GM21515 (cell line): ENCODE results near the gene DPPA3.
"Not testable (repeated sequence)": the region's sequence is repeated elsewhere in the genome, so short reads cannot be mapped to it uniquely, and the experiment has no call there.

Experiments used
- ATAC-seq: cut with Tn5 transposase; IDR thresholded peaks from one replicate; pipeline ENCODE4 v1.9.1; 2021; ENCODE audit not compliant: unreplicated experiment

Gene DPPA3

DNA sequence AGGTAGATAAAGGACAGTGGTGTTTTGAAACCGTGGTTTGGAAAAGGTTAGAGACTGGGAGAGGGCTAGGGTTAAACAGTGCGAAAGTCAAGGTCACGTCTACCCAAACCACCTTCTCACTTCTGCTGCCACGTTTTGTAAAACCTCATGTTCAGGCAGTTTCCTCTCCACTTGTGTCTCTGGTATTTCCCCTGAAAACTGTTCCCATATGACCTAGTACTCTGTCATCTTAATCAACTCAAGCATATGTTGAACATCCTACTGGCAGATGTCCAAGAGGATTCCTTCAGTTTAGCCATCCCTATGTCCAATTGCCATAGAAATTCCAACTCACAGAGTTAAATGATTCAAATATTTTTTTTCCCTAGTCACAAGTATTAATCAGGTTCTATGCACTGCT lies 18.5 kb downstream of the DPPA3 start:
- no peak for ATAC-seq

DNA sequence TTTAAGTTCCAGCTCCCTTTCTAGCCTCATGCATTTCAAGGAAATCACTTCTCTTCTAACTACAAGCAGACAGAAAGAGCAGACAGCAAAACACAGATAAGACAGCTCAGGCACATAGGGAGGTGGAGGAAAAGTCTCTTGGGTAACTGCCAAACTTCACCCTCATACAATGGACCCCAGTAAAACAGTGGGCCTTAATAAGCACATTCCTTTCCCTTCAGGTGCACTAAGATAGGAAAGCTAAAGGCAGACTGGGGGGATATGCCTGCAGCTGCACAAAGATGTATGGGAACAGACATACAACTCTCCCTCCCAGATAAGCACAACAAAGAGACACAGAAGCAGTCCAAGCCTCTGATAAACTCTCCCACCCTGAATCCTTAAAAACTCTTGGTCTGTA lies 19.8 kb downstream of the DPPA3 start:
- ATAC-seq, result not testable (repeated sequence)

DNA sequence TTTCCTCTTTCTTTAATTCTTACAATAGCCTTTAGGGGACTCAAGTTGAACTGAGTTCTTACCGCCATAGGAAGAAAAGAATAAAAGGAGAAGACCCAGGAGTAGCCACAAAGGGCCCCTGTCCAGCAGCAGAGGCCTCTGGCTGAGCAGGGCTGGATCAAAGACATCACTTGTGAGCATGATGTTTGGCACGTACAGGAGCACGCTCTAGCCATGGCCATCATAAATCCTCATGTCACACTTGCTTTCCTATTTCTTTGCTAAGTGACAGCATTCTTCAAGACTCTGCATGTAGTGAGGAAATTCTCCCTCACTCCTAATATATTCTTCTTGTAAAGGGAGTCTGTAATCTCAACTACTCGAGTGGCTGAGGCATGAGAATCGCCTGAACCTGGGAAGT lies 20.3 kb downstream of the DPPA3 start:
- no peak for ATAC-seq

DNA sequence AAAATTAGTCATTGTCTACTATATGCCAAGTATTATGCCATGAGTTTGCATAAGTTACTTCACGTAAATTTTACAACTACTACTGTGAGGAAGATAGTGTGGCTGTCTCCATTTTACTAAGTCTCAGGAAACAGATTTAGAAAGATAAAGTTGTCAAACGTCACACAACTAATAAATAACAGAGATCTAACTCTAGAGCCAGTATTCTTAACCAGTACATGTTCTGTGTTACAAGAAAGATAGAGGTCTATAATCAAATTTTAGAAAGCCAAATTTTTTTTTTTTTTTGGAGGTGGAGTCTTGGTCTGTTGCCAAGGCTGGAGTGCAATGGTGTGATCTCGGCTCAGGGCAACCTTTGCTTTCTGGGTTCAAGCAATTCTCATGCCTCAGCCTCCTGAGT lies 21.8 kb downstream of the DPPA3 start:
- no peak for ATAC-seq

DNA sequence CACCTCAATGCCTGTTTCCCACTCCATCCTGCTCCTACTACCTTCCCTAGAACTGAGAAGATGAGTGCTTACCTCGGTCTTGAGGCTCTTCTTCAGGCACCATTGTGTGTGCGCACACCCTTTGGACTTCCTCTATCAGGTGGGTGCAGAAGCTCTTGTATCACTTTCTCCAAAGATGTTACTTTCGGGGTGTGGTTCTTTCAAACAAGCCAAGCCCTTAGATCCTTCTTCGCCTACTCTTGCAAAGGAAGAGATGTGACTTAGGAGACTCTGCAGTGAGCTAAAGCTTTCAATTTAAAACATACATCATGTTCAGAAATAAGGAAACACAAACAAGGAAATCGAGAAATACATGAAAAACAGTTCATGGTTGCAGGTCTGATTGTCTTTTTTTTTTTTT lies 36.0 kb downstream of the DPPA3 start, which contains the start of gene CLEC4C:
Gene CLEC4C (minus strand): TSS at position 130 of the 400 bp plus-strand sequence. CDS start 27 bp downstream, at position 103.
- ATAC-seq, result no peak

DNA sequence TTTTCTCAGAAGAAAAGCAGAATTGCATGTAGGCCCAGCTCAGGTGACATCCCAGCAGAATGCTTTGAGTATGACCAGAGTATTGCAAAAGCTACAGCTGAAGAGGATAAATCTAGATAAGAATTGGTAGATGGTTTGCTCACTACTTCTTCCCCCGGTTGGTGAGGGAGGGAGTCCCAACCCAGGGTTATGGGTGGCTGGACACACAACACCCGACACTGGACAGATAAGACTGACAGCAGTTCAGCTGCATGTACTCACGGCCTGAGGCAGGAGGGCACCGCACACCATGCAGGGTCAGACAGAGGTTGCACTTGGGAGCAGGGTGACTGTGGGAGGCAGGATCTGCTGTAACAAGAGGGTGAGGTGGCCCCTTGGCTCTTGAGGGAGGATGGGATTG lies 37.6 kb downstream of the DPPA3 start:
- no peak for ATAC-seq

DNA sequence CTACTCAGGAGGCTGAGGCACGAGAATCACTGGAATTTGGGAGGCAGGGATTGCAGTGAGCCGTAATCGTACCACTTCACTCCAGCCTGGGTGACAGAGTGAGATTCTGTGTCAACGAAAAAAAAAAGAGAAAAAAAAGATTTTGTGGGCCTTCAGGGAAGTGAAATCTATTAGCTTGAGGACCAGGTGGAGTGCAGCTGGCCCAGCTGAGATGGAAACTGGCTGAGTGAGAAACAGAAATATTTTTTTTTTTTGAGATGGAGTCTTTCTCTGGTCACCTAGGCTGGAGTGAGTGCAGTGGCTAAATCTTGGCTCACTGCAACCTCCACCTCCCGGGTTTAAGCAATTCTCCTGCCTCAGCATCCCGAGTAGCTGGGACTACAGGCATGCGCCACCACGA lies 38.2 kb downstream of the DPPA3 start:
- no peak for ATAC-seq

DNA sequence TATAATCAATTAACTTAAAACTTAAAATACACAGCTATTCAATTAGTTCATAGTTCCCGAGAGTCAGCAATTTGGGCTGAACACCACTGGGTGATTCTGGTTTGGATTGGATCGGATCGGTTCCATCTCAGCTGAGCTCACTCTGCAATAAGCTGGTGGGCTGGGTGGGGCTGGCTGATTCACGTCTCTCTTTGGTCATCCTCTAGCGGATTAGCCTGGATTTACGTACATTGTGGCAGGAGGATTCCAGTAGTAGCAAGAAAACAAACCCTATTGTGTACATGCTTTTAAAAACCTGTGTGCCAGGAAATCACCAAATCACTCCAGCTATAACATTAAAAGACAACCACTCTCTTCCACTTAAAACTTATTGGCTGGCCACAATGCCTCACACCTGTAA lies 39.1 kb downstream of the DPPA3 start:
- no peak for ATAC-seq

DNA sequence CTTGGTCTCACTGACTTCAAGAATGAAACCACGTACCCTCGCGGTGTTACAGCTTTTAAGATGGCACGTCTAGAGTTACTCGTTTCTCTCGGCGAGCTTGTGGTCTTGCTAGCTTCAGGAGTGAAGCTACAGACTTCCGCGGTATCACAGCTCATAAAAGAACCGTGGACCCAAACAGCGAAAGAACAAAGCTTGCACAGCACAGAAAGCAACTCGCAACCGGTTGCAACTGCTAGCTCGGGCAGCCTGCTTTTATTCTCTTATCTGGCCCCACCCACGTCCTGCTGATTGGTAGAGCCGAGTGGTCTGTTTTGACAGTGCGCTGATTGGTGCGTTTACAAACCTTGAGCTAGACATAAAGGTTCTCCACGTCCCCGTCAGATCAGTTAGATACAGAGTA lies 40.2 kb downstream of the DPPA3 start:
- ATAC-seq, result no peak

DNA sequence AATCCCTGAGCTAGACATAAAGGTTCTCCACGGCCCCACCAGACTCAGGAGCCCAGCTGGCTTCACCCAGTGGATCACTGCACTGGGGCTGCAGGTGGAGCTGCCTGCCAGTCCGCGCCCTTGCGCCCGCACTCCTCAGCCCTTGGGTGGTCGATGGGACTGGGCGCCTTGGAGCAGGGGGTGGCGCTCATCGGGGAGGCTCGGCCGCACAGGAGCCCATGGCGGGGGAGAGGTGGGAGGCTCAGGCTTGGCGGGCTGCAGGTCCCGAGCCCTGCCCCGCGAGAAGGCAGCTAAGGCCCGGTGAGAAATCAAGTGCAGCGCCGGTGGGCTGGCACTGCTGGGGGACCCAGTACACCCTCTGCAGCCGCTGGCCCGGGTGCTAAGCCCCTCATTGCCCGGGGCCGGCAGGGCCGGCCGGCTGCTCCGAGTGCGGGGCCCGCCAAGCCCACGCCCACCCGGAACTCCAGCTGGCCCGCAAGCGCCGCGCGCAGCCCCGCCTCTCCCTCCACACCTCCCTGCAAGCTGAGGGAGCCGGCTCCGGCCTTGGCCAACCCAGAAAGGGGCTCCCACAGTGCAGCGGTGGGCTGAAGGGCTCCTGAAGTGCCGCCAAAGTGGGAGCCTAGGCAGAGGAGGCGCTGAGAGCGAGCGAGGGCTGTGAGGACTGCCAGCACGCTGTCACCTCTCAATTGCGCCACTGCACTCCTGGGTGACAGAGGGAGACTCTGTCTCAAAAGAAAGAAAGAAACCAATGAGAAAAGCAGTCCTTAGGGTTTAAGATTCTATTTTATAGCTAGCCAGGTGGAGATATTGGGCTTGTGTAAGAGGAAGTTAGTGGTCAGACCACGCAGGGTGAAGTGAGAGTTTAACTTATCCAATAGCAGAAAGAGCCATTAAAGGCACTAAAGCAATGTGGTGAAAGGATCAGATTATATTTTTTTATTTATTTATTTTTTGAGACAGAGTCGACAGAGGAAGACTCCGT lies 41.0 kb downstream of the DPPA3 start:
- ATAC-seq, result not testable (repeated sequence)

DNA sequence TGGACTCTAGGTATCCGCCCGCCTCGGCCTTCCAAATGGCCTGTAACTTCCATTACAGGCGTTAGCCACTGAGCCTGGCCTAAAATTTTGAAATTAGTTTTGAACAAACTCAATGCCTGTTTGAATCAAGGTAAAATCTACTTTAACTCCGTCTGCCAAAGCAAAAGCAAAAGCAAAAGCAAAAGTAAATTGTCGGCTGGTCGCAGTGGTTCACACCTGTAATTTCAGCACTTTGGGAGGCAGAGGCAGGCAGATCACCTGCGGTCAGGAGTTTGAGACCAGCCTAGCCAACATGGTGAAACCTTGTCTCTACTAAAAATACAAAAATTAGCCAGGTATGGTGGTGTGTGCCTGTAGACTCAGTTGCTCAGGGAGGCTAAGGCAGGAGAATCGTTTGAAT lies 44.4 kb downstream of the DPPA3 start:
- ATAC-seq, result not testable (repeated sequence)

DNA sequence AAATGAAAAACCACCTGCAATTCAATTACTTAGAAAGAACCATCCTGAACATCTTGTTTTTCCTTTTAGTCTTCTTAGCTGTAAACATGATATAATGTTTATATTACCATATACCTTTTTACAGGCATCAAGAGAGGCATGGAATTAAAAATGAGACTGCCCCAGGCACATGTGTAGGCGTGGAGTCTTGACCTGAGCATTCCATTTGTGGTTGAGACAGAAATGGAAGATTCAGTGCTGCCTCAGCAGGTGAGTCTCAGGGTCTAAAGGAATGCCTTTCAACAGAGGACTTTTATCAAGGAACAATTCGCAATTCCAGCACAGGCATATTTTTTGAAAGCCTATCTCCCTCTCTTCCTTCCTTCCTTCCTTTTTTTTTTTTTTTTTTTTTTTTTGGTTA lies 45.8 kb downstream of the DPPA3 start:
- no peak for ATAC-seq

DNA sequence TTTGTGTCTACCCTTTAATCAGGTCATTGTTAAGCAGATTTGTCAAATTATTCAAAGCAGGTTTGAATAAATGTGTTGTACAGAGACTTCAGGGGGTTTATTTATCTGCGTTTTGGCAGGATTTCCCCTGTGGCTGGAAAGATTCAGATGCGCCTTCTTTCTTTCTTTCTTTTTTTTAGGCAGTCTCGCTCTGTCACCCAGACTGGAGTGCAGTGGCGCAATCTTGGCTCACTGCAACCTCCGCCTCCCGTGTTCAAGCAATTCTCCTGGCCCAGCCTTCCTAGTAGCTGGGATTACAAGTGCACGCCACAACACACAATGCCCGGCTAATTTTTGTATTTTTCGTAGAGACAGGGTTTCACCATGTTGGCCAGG lies 47.5 kb downstream of the DPPA3 start:
- ATAC-seq, result no peak
